Activated CD8-positive, alpha-beta memory T cell treated with anti-CD3 and anti-CD28 coated beads, Interleukin-2, amount 50 U/mL, for 4 hours (primary cell): ENCODE data around the gene NTN5.

ENCODE experiments used
- DNase-seq: peaks from one replicate; pipeline ENCODE4 v3.0.0-alpha.2; 2020

Gene NTN5

GRCh38 chr19:48627865-48628314 is 44.9 kb downstream of the NTN5 start:
- no peak for DNase-seq

DNA sequence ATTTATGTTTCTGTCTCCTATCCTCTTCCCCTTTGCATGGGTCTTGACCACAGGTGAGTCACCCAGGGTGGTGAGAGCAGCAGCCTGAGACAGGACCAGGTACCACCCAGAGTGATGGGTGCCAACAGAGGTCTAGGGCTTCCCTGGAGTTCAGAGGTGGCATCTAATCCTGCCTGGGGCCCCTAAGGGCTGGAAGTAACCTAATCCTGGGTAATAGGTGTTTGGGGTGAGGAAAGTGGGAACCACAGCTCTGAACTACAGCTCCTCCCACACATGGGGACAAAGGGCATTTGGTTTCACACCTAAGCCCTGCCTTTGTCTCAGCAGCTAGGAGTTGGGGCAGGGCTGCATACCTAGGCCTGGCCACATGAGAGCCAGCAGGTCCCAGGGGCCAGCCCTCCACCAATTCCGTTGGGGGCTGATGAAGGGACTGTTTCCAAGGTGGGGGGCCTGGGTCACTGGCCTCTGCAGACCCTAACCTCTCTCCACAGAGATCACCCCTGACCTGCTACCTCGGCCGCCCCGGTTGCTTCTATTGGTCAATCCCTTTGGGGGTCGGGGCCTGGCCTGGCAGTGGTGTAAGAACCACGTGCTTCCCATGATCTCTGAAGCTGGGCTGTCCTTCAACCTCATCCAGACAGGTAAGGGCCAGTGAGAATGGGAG is 45.5 kb downstream of the NTN5 start:
- peak; percentile 42 for DNase-seq

GRCh38 chr19:48625891-48626327 is 46.9 kb downstream of the NTN5 start:
- no peak for DNase-seq

DNA sequence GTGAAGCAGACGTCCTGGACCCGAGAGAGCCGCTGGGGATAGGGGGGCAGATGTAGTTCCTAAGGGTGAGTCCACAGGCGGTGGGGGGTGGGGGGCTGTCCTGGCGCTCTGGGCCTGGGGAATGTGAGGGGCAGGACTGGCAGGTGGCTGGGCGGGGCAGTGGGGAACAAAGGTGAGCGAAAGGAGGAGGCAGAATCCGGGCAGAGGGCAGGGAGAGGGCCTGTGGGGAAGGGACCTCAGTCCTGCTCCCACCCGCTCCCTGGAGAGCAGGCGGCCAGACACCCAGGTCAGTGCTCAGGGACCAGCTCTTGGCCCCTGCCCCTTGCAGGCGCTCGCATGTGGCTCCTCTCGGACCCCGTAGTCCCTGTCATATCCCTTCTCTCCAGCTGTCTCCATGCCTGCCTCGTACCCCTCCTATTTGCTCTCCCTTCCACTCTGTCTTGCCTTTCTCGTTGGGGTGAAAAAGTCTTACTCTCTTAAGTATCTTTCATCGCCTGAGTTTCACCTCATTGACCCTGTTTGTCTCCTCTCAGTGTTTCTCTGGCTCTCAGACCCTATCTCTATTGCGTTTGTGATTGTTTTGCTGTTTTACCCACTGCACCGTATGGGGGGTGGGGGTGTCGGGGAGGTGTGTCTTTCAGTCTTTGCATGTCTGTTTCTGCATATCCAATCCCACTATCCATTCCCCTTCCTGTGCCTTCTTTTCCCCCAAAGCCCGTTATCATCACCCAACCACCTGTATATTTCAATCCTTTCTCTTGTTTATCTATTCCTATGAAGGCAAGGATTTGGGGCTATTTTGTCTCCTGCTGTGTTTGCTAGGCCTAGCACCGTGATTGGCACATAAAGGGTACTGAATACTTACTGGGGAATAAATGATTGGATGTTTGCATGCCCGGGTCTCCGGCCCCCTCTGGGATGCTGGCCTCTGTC is 47.8 kb downstream of the NTN5 start:
- DNase-seq = no peak

DNA sequence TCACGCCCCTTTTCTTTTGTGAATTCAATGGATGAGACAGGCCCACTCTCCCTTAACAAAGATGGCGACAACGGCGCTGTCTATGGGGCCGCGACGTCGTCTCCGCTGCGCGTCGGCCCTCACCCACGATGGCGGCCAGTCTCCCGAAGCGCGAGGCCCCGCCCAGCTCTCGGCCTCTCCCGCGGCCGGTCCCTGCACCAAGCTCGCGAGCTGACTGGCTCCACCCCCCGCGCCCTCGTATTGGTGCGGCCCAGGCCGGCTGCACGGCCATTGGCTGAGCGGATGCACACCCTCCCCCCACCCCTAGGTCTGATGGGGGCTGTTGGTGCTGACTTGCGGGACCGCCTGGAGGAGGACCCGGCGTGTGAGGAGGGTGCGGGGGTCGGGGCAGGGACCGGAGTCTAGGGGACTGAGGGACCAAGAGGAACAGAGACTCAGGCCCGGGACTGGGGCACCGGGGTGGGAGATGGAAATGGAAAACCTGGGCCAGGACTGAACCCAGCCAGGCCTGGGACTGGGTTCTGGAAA is 48.7 kb downstream of the NTN5 start:
- peak; percentile 97 for DNase-seq

GRCh38 chr19:48623556-48624066 is 49.2 kb downstream of the NTN5 start:
- DNase-seq = no peak

DNA sequence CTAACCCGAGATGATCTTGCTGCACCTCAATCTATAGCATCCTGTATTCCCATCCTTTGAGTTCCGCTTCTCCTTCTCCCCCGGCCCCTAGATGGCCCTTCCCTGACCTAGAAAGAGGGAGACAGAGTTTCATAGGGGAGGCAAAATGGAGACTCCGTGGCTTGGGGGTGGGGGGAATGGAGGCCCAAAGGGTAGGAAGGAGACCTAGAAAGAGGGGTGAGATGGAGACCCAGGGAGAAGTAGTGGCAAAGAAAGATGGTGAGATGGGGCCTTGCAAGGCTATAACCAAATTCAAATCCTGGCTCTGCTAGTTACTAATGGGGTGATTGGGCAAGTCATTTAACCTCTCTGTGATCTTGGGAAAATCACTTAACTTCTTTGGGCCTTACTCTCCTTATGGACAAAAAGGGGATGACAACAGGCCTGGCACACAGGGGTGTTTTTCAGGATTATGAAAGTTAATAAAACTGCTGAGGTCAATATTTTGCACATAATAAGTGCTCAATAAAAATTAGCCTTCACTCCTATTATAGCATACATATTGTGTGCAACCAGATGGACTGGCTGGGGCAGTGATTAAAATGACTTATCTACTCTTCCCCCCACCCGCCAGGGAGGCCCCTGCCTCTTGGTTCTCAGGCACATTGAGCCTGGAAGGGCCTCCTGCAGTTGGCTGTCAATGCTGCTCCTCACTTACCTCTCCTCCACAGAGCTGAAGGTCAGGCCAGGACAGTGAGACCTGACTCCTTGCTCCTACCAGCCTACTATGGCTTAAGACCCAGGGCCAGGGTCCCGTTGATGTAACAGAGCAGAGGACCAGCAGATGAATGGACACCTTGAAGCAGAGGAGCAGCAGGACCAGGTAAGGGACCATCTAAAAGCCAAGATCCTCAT is 52.9 kb downstream of the NTN5 start:
- no peak for DNase-seq

DNA sequence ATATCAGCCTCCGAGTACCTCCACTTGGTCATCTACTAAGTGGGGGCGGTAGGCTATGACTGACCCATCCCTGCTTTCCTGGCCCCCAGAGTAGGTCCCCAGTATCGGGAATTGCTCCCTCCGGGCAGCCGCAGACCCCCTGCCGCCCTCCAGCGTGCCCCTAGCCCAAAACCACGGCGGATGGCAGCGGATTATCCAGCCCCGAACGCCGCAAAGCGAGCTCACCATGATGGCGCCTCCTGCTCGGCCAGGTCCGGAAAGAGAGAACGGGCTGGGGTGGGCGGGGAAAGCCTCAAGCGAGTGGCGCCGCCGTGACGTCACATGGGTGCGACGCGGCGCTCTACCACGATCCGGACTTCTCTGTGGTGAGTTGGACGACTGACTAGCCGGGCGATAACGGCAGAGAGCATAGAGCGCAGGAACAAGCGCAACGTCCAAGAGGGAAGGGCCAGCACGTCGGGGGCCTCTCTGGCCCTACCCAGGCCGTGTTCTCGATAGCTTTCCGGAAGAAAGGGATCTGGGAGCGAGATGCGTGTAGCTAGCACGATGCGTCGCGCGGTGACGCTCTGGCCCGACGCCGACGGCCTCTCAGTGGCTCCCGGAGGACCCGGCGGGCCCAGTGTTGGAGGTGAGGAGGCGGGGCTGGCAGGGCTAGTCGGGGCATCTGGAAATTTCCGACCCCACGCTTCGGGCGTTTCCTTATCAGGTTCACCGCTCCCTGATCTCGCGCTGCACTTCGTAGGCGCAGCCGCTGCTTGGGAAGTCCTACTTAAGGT is 53.7 kb downstream of the NTN5 start, which contains the start of the genes RPL18 and SPHK2:
Gene RPL18 (minus strand): TSS at position 263 of the 776 bp plus-strand sequence. CDS start 35 bp downstream, at position 228.
Gene SPHK2 (plus strand): TSS at position 591 of the 776 bp plus-strand sequence. CDS start 1,009 bp downstream, outside the sequence.
- DNase-seq = peak; percentile 95

- no peak for DNase-seq
Observed at GRCh38 chr19:48618278-48618915, 54.4 kb downstream of the NTN5 start.

- DNase-seq = no peak
Observed at GRCh38 chr19:48617146-48617937, 55.5 kb downstream of the NTN5 start.

- no peak for DNase-seq
Observed at GRCh38 chr19:48616491-48617056, 56.2 kb downstream of the NTN5 start.

GRCh38 chr19:48616041-48616436 is 56.8 kb downstream of the NTN5 start:
- DNase-seq = no peak

GRCh38 chr19:48615231-48616040 is 57.4 kb downstream of the NTN5 start:
- DNase-seq = no peak

GRCh38 chr19:48614436-48615230 is 58.2 kb downstream of the NTN5 start, which contains the start of gene FAM83E:
FAM83E (minus strand) TSS chr19:48615076; CDS start chr19:48613372, 1,704 bp downstream.
- DNase-seq = no peak

DNA sequence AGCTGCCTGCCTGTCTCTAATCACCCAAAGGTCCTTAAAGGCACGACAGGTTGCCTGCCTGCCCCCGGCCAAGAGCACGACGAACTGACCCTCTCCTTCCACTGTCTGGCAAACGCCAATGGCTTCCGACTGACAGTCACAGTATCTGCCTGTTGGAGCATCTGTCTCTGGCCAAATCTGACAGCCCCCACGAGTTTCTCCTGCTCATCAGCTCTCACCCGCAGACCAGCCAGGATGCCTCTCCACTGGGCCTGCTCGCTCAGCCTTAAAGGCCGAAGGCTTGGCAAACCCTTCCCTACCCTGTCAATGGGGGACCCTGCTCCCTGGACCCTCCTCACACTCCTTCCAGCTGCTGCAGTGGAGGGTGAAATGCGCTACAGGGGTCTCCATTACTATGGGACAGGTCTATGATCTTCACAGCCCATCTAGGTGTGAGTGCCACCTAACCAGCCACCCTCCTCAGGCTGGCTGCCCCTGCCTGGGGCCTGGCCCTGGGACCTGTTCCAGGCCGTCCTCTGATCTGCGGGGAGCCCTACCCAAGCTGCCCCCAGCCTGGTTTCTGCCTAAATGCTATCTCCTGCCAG is 58.9 kb downstream of the NTN5 start:
- no peak for DNase-seq

DNA sequence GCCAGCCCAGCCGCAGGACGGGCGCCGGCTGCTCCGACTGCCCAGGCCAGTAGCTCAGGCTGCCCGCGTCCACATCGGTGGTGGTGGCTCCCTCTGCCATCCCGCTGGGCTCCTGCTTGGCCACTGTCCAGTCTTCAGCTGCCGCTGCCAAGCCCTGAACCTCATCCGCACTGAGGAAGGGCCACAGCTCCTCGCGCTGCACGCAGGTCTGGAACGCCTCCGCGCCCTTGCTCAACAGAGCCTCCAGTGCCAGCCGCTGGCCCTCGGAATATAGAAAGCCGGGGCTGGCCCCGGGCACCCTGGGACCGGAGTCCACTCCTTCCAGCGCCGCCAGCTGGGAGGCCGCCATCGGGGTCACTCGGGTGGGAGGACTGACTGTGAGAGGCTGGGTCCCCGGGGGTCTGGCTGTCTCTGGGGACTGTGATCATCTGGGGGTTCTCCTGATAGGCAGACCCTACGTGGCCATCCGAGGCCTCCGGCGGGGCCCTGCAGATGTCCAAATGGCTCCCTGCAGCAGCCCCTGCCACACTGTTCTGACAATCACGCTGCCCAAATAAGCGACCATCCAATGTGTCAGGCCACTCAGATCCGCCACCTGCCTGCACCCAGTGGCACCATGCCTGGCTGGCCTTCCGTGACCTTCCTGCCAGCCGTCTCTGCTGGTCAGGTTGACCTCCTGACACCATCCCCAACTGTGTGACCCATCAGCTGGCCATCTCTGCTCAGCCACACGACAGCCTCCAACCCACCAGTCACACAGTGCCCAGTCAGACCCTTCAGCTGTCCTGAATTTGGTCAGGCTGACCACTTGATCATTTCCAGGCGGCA is 59.6 kb downstream of the NTN5 start:
- no peak for DNase-seq
